Fibroblast of the aortic adventitia (primary cell): Measurements from ENCODE around the gene NFATC1. TPM values are rescaled to one million over a fixed set of nuclear protein-coding genes. Genes with fewer than 3 reads are reported as not detected.
A peak's percentile ranks its signal among the peaks of the same experiment; 100 is the strongest.

Experiments
- DNase-seq: peaks from one replicate; pipeline ENCODE4 v3.0.0-alpha.2; 2010; ENCODE audit warnings: low read depth
- H3K4me3 ChIP-seq: 2 replicates; pipeline ENCODE4 v1.5.1; 2011; ENCODE audit warnings: low read depth, mild to moderate bottlenecking, control low read depth, low read length, moderate library complexity
- total RNA-seq: library from RNA; depleted of rRNA; stranded (reverse); fragments of >200 nt; gene quantifications from 2 replicates; pipeline ENCODE4 v1.2.3, GENCODE V29; 2012; ENCODE audit warnings: low replicate concordance
- TF ChIP-seq, protein P1 (sequence below): IDR thresholded peaks from 2 replicates; pipeline ENCODE4 v1.5.1; 2011; ENCODE audit warnings: mild to moderate bottlenecking, low read length, control low read depth, inconsistent platforms; ENCODE audit not compliant: insufficient read depth

Gene NFATC1
- total RNA-seq, 1 donor, result 3.0 TPM

DNA sequence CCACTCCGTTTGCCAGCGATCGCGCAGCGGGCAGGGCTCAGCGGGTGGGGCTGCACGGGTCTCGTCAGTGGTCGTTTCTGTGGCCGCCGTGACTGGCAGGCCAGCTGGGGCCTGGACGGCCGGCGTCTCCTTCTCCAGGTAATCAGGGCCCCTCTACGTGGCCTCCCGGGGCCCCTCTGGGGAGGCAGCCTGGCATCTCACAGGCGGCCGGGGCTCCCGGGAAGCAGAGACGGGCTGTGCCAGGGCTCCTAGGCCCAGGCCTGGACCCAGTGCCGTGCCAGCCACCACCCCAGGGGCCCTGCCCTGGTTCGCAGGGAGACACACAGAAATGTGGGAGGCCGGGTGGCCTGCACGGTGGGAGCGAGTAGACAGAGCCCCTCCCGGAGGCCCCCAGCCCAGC, 59.5 kb downstream of the NFATC1 start:
- TF ChIP-seq, protein P1, sequence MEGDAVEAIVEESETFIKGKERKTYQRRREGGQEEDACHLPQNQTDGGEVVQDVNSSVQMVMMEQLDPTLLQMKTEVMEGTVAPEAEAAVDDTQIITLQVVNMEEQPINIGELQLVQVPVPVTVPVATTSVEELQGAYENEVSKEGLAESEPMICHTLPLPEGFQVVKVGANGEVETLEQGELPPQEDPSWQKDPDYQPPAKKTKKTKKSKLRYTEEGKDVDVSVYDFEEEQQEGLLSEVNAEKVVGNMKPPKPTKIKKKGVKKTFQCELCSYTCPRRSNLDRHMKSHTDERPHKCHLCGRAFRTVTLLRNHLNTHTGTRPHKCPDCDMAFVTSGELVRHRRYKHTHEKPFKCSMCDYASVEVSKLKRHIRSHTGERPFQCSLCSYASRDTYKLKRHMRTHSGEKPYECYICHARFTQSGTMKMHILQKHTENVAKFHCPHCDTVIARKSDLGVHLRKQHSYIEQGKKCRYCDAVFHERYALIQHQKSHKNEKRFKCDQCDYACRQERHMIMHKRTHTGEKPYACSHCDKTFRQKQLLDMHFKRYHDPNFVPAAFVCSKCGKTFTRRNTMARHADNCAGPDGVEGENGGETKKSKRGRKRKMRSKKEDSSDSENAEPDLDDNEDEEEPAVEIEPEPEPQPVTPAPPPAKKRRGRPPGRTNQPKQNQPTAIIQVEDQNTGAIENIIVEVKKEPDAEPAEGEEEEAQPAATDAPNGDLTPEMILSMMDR, result no peak
- DNase-seq, result no peak
- no peak overlapping the region for H3K4me3 ChIP-seq

DNA sequence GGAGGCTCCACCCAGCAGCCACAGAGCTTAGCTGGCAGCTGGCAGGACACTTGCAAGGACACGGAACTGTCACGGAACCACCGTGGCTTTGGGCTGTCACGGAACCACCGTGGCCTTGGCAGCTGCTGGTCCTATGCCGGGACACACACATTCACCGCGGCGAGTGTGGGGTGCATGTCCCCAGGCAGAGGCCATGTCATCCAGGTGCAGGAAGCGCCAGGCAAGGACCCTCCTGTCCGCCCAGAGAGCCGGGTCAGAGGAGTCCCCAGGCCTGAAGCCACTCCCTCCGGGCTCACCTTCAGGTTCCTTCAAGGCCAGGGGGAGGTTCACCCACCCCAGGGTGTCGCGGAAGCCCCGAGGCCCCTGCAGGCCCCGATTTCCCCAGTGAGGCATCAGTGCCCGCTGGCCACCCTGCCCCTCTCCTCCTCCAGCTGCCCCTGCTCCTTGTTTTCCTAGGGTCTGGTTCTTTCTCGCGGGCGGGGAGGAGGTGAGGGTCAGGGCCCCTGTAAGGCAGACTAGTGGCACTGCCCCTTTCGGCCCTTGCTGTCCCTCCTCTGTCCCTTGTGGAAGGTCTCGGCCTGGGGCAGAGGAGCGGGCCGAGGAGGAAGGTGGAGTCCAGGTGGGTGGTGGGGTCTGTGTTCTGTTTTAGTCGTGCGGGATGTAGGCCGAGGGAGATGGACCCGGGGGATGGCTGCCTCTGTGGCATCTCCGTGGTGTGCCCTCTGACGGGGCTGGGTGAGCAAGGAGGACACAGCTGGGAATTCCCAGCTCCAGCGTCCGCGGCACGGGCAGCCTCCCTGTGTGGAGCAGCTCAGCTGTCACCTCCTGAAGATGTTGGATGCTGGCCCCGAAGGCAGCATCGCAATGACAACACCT, 60.6 kb downstream of the NFATC1 start:
- no peak for DNase-seq
- TF ChIP-seq, protein P1, result no peak

DNA sequence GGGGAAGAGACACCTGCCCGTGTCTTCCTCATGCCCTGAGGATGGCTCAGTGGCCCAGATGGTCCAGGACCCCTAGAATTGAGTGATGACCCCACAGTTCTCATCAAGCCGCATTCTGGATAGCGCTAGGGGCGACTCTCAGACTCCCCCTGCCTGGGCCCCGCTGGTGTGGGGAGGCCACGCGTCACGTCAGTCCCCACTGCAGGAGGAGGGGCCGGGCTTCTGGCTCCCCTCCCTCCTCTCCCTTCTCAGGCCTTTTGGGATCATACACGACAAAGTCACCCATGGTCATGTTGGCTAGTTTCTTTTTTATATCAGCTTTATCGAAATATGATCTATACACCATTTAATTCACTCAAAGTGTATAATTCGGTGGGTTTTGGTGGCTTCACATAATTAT, 61.5 kb downstream of the NFATC1 start:
- TF ChIP-seq, protein P1, result no peak
- no peak for DNase-seq
- no peak overlapping the region for H3K4me3 ChIP-seq

More for the DNA sequence above, 60.6 kb downstream of the NFATC1 start:
- no peak overlapping the region for H3K4me3 ChIP-seq

DNA sequence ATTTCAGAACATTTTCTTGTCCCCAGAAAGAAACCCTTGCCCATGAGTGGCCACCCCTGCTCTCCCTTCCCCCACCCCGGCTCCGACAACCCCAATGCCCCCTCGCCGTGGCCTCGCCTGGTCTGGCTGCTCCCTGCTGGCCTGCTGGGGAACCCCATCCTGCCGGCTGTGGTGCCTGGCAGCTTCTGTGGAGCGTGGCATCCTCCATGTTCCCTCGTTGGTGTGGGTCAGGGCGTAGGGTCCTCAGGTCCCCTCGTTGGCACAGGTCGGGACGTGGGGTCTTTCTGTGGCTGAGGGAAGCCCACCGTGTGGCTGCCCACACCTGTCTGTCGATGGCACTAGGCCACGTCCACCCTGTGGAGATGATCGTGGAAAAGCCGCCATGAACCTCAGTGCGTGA, 61.9 kb downstream of the NFATC1 start:
- DNase-seq, result no peak
- TF ChIP-seq, protein P1, result no peak
- no peak overlapping the region for H3K4me3 ChIP-seq

DNA sequence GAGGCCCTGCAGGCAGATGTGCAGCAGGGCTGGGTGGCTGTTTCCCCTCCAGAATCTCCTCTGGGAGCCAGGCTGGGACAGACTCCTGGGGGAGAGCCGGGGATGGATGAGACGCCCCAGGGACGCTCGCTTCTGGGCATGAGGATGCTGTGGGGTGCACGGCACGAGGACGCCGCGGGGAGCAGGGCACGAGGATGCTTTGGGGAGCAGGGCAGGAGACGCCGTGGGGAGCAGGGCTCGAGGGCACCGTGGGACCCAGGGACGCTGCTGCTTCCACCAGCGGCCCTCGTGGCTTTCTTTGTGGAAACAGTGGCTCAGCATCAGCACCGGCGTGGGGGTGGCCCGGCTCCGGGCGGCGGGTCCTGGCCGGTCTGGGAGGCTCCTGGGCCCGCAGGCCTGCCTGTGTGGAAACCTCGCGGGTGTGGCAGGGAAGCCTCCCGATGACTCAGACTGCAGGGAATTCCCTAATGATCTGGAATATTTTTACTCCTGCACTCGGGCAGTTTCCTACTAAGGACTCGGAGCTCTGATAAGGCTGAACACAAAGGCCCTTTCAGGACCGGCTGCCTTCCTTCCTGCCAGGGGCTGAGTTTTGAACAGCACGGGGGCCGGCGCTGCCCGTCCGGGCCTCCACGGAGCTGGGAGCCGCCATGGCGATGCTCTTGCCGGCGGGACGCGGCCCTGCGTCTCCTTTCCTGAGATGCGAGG, 62.6 kb downstream of the NFATC1 start:
- no peak overlapping the region for H3K4me3 ChIP-seq
- DNase-seq, result peak; percentile 94
- TF ChIP-seq, protein P1, result no peak

DNA sequence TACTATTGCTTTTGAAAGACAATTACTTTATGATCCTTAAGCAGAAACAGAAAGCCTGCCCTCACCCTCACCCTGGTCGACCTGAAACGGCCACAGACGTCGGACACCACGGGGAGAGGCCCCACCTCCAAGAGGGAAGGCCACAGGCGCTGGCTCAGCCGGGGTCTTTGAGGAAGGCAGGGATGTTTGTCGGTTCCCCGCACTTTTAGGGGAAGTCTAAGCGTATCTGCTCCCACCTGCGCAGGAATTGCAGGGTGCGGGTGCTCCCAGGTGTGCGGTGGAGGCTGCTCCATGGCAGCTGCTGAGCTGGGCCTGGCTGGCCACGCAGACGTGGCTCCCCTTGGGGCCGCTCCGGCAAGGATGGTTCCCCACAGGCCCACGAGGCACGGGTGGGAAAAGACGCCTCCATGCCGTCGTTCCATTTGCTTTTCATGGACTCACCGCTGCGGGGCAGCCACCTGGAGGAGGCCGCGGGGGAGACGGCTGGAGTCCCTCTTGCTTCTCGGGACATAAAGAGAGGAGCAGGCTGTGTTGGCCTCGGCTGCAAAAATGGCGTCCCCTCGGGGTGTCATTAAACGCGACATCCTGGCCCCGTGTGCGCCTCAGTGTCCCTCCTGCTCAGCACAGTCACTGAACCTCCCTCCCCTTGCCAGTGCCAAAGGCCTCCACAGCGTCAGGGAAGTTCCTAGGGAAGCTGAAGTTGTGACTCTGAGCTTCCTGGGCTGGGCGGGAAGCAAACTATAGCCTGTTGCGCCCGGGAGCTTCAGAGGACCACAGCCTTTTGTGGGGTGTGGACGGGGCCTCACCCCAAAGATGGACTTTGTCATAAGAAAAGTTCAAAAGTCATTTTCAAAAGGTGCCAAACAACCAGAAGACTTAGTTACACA, 63.4 kb downstream of the NFATC1 start:
- no peak overlapping the region for H3K4me3 ChIP-seq
- no peak for DNase-seq
- TF ChIP-seq, protein P1, result no peak
